ENCODE measurements around the gene EPHA2.

Gene EPHA2

GRCh38 chr1:16134066-16134801 lies 21.6 kb downstream of the EPHA2 start:
- DNase-seq = no peak

- DNase-seq = no peak
These were observed 22.6 kb downstream of the EPHA2 start for GRCh38 chr1:16133007-16133961.

GRCh38 chr1:16132325-16132785 lies 23.5 kb downstream of the EPHA2 start:
- DNase-seq = no peak

- no peak for DNase-seq
These were observed 24.1 kb downstream of the EPHA2 start for GRCh38 chr1:16131636-16132324.

GRCh38 chr1:16130827-16131226 lies 25.0 kb downstream of the EPHA2 start:
- DNase-seq = no peak

GRCh38 chr1:16129921-16130543 lies 25.8 kb downstream of the EPHA2 start:
- no peak for DNase-seq

- no peak for DNase-seq
These were observed 26.6 kb downstream of the EPHA2 start for GRCh38 chr1:16129316-16129715.

- DNase-seq = no peak
These were observed 27.5 kb downstream of the EPHA2 start for GRCh38 chr1:16128338-16128741.

GRCh38 chr1:16127676-16128337 lies 28.1 kb downstream of the EPHA2 start:
- DNase-seq = peak; percentile 31

GRCh38 chr1:16126743-16127515 lies 28.9 kb downstream of the EPHA2 start:
- no peak for DNase-seq

- DNase-seq = no peak
These were observed 29.7 kb downstream of the EPHA2 start for GRCh38 chr1:16126160-16126559.

- no peak for DNase-seq
These were observed 30.4 kb downstream of the EPHA2 start for GRCh38 chr1:16125483-16125882.

GRCh38 chr1:16125088-16125470 lies 30.8 kb downstream of the EPHA2 start:
- DNase-seq = no peak

- DNase-seq = no peak
These were observed 31.3 kb downstream of the EPHA2 start for GRCh38 chr1:16124377-16125087.

- DNase-seq = peak; percentile 86
These were observed 33.0 kb downstream of the EPHA2 start for GRCh38 chr1:16122916-16123315.

GRCh38 chr1:16122350-16122881 lies 33.5 kb downstream of the EPHA2 start:
- peak; percentile 84 for DNase-seq

- no peak for DNase-seq
These were observed 34.9 kb downstream of the EPHA2 start for GRCh38 chr1:16120940-16121410.

- DNase-seq = no peak
These were observed 35.5 kb downstream of the EPHA2 start for GRCh38 chr1:16120407-16120806.

- no peak for DNase-seq
These were observed 35.9 kb downstream of the EPHA2 start for GRCh38 chr1:16119926-16120325.

- no peak for DNase-seq
These were observed 36.4 kb downstream of the EPHA2 start for GRCh38 chr1:16119504-16119903.
